GM15510 (cell line): ENCODE data around the gene APLF.

Source experiments
- POLR2A ChIP-seq: IDR thresholded peaks from 3 replicates; pipeline ENCODE4 v1.6.1; 2011; ENCODE audit warnings: borderline replicate concordance; ENCODE audit not compliant: insufficient read length; ENCODE audit errors: extremely low read depth

Gene APLF

GRCh38 chr2:68544811-68545210 is 77.4 kb downstream of the APLF start:
- TF ChIP-seq POLR2A: no peak

GRCh38 chr2:68548396-68548795 is 81.0 kb downstream of the APLF start:
- no peak for TF ChIP-seq POLR2A

- no peak for TF ChIP-seq POLR2A
These were observed 85.7 kb downstream of the APLF start for GRCh38 chr2:68553098-68553497.

GRCh38 chr2:68556381-68556780 is 89.0 kb downstream of the APLF start:
- no peak for TF ChIP-seq POLR2A

- no peak for TF ChIP-seq POLR2A
These were observed 91.2 kb downstream of the APLF start for GRCh38 chr2:68558576-68558975.

GRCh38 chr2:68559692-68560091 is 92.3 kb downstream of the APLF start:
- TF ChIP-seq POLR2A: no peak

GRCh38 chr2:68560545-68560944 is 93.2 kb downstream of the APLF start:
- TF ChIP-seq POLR2A: no peak

GRCh38 chr2:68561372-68561771 is 94.0 kb downstream of the APLF start:
- TF ChIP-seq POLR2A: no peak

- TF ChIP-seq POLR2A: no peak
These were observed 95.5 kb downstream of the APLF start for GRCh38 chr2:68562934-68563333.

- no peak for TF ChIP-seq POLR2A
These were observed 97.0 kb downstream of the APLF start for GRCh38 chr2:68564426-68564825.

GRCh38 chr2:68565273-68565672 is 97.9 kb downstream of the APLF start:
- no peak for TF ChIP-seq POLR2A

- TF ChIP-seq POLR2A: no peak
These were observed 98.5 kb downstream of the APLF start for GRCh38 chr2:68565858-68566257.

- TF ChIP-seq POLR2A: no peak
These were observed 99.0 kb downstream of the APLF start for GRCh38 chr2:68566362-68566761.

GRCh38 chr2:68568116-68568515 is 100.7 kb downstream of the APLF start:
- no peak for TF ChIP-seq POLR2A

GRCh38 chr2:68569604-68570003 is 102.2 kb downstream of the APLF start:
- TF ChIP-seq POLR2A: no peak

GRCh38 chr2:68574202-68574791 is 106.9 kb downstream of the APLF start:
- no peak for TF ChIP-seq POLR2A

GRCh38 chr2:68577183-68577582 is 109.8 kb downstream of the APLF start:
- TF ChIP-seq POLR2A: no peak

- TF ChIP-seq POLR2A: no peak
These were observed 112.3 kb downstream of the APLF start for GRCh38 chr2:68579689-68580088.

- no peak for TF ChIP-seq POLR2A
These were observed 121.2 kb downstream of the APLF start for GRCh38 chr2:68588589-68588988.
